Gastrocnemius medialis (tissue), 4 donors: Measurements from ENCODE around the gene CELF4.

Source experiments
- CTCF ChIP-seq, 5 experiments: fragments of 450-650 bp in 3 of 5; fragments of 200-600 bp in 2 of 5; sonication (generic) in 2 of 5; IDR thresholded peaks in 4 of 5; conservative IDR thresholded peaks in 1 of 5; 1 replicate in 4 of 5; 2 replicates in 1 of 5; pipeline ENCODE4 v1.5.1; 2016 to 2019; ENCODE audit warnings: antibody characterized with exemption in 5 of 5, mild to moderate bottlenecking in 3 of 5, moderate library complexity in 3 of 5
- POLR2A ChIP-seq, 2 donors: fragments of 450-650 bp; IDR thresholded peaks; one replicate each; pipeline ENCODE4 v1.6.1; 2017; ENCODE audit warnings: antibody characterized with exemption in 2 of 2, mild to moderate bottlenecking in 2 of 2, moderate library complexity in 2 of 2

GRCh38 chr18:37501136-37501535 lies 64.5 kb downstream of the CELF4 start:
- no peak for TF ChIP-seq POLR2A (IDR thresholded peaks at IDR 0.05)
- TF ChIP-seq CTCF (IDR thresholded peaks at IDR 0.05 in 4 of 5, conservative IDR thresholded peaks at IDR 0.05 in 1 of 5): no peak
